ENCODE results near the gene PARP12.
"Not testable (repeated sequence)": the region's sequence is repeated elsewhere in the genome, so short reads cannot be mapped to it uniquely, and the experiment has no call there.

PARP12 gene

GRCh38 chr7:140062528-140063299, at the start of gene PARP12:
PARP12 (minus strand) TSS chr7:140062951; CDS start chr7:140062847, 104 bp downstream.
- peak; percentile 97 for DNase-seq (ENCODE audit: low spot score)

- not testable (repeated sequence) for DNase-seq (ENCODE audit: low spot score)
Measured at GRCh38 chr7:140108777-140109176, 46.0 kb upstream of the PARP12 start.

GRCh38 chr7:140096459-140096858, 33.7 kb upstream of the PARP12 start:
- no peak for DNase-seq (ENCODE audit: low spot score)

GRCh38 chr7:140093375-140093774, 30.6 kb upstream of the PARP12 start:
- no peak for DNase-seq (ENCODE audit: low spot score)

GRCh38 chr7:140085447-140085846, 22.7 kb upstream of the PARP12 start:
- DNase-seq (ENCODE audit: low spot score), result no peak

- no peak for DNase-seq (ENCODE audit: low spot score)
Measured at GRCh38 chr7:140084972-140085371, 22.2 kb upstream of the PARP12 start.

- DNase-seq (ENCODE audit: low spot score), result no peak
Measured at GRCh38 chr7:140084142-140084655, 21.4 kb upstream of the PARP12 start.

GRCh38 chr7:140082770-140083169, 20.0 kb upstream of the PARP12 start:
- DNase-seq (ENCODE audit: low spot score), result no peak

- DNase-seq (ENCODE audit: low spot score), result no peak
Measured at GRCh38 chr7:140081774-140082425, 19.1 kb upstream of the PARP12 start.

GRCh38 chr7:140080919-140081318, 18.2 kb upstream of the PARP12 start:
- no peak for DNase-seq (ENCODE audit: low spot score)

- DNase-seq (ENCODE audit: low spot score), result no peak
Measured at GRCh38 chr7:140079121-140079536, 16.4 kb upstream of the PARP12 start.

GRCh38 chr7:140078392-140078791, 15.6 kb upstream of the PARP12 start:
- no peak for DNase-seq (ENCODE audit: low spot score)

GRCh38 chr7:140074780-140075179, 12.0 kb upstream of the PARP12 start:
- DNase-seq (ENCODE audit: low spot score), result no peak

- DNase-seq (ENCODE audit: low spot score), result no peak
Measured at GRCh38 chr7:140070546-140070945, 7.8 kb upstream of the PARP12 start.

GRCh38 chr7:140069298-140069949, 6.7 kb upstream of the PARP12 start:
- DNase-seq (ENCODE audit: low spot score), result no peak

- DNase-seq (ENCODE audit: low spot score), result no peak
Measured at GRCh38 chr7:140068033-140068432, 5.3 kb upstream of the PARP12 start.

GRCh38 chr7:140067052-140067451, 4.3 kb upstream of the PARP12 start:
- no peak for DNase-seq (ENCODE audit: low spot score)

- DNase-seq (ENCODE audit: low spot score), result peak; percentile 24
Measured at GRCh38 chr7:140062118-140062527, 628 bp downstream of the PARP12 start.

GRCh38 chr7:140061607-140061930, 1.2 kb downstream of the PARP12 start:
- DNase-seq (ENCODE audit: low spot score), result no peak

- no peak for DNase-seq (ENCODE audit: low spot score)
Measured at GRCh38 chr7:140060788-140061606, 1.8 kb downstream of the PARP12 start.

- DNase-seq (ENCODE audit: low spot score), result no peak
Measured at GRCh38 chr7:140060243-140060630, 2.5 kb downstream of the PARP12 start.
